Smooth muscle cell (in vitro differentiated cells): Measurements from ENCODE around the gene FRK. TPM values are rescaled to one million over a fixed set of nuclear protein-coding genes. Genes with fewer than 3 reads are reported as not detected.

Experiments used
- DNase-seq: peaks from one replicate; lab custom pipeline; 2025; ENCODE audit not compliant: unreplicated experiment; lab: John Stamatoyannopoulos, UW
- H2AFZ ChIP-seq: fragments of 200-600 bp; sonication (generic); 2 replicates; pipeline ENCODE4 v1.6.0; 2016; ENCODE audit warnings: antibody characterized with exemption, low read depth, mild to moderate bottlenecking
- H3F3A ChIP-seq: fragments of 200-600 bp; sonication (generic); 2 replicates; pipeline ENCODE4 v1.6.0; 2017; ENCODE audit warnings: antibody characterized with exemption, low read depth
- H3K27ac ChIP-seq: fragments of 200-600 bp; sonication (generic); 2 replicates; pipeline ENCODE4 v1.5.1; 2016; ENCODE audit warnings: low read depth, mild to moderate bottlenecking
- H3K27me3 ChIP-seq: fragments of 200-600 bp; sonication (generic); 2 replicates; pipeline ENCODE4 v1.6.1; 2016; ENCODE audit warnings: low read depth, mild to moderate bottlenecking
- H3K36me3 ChIP-seq: fragments of 200-600 bp; sonication (generic); 2 replicates; pipeline ENCODE4 v1.5.1; 2016; ENCODE audit warnings: low read depth
- H3K4me1 ChIP-seq: fragments of 200-600 bp; sonication (generic); 2 replicates; pipeline ENCODE4 v1.5.1; 2016; ENCODE audit warnings: low read depth
- H3K4me2 ChIP-seq: fragments of 200-600 bp; sonication (generic); 2 replicates; pipeline ENCODE4 v1.6.0; 2016; ENCODE audit warnings: mild to moderate bottlenecking
- H3K4me3 ChIP-seq: fragments of 200-600 bp; sonication (generic); 2 replicates; pipeline ENCODE4 v1.5.1; 2016; ENCODE audit warnings: mild to moderate bottlenecking
- H3K79me2 ChIP-seq: fragments of 200-600 bp; sonication (generic); 2 replicates; pipeline ENCODE4 v1.6.0; 2016; ENCODE audit warnings: low read depth, mild to moderate bottlenecking
- H3K9ac ChIP-seq: fragments of 200-600 bp; sonication (generic); 2 replicates; pipeline ENCODE4 v1.6.0; 2016; ENCODE audit warnings: low read depth
- H3K9me3 ChIP-seq: fragments of 200-600 bp; sonication (generic); replicated peaks from 2 replicates; pipeline ENCODE4 v1.5.1; 2016; ENCODE audit warnings: low read depth
- H4K20me1 ChIP-seq: fragments of 200-600 bp; sonication (generic); 2 replicates; pipeline ENCODE4 v1.6.0; 2016; ENCODE audit warnings: low read depth
- CTCF ChIP-seq: fragments of 200-600 bp; sonication (generic); IDR thresholded peaks from 2 replicates; pipeline ENCODE4 v1.5.1; 2017; ENCODE audit warnings: borderline replicate concordance, mild to moderate bottlenecking, antibody characterized with exemption; ENCODE audit not compliant: insufficient read depth, poor library complexity, severe bottlenecking
- whole genome bisulfite sequencing: methylation state at CpG from one replicate; pipeline ENCODE4 v1.1.7; 2016; ENCODE audit warnings: low lambda C conversion rate; 5-methylcytosine and 5-hydroxymethylcytosine counted together
- polyA plus RNA-seq: library from polyadenylated mRNA; unstranded; fragments of >200 nt; fragmentation: Nextera tagmentation; extraction: Ambion mirVana; gene quantifications from 2 replicates; pipeline ENCODE4 v1.2.1, GENCODE V29; 2016
- total RNA-seq: library from RNA; depleted of rRNA; stranded (reverse); fragments of >200 nt; gene quantifications from 2 replicates; pipeline ENCODE4 v1.2.3, GENCODE V29; 2014

FRK gene
- total and polyA plus RNA-seq, 2 experiments from 2014 or later, result 0.11 to 1.4 TPM

DNA sequence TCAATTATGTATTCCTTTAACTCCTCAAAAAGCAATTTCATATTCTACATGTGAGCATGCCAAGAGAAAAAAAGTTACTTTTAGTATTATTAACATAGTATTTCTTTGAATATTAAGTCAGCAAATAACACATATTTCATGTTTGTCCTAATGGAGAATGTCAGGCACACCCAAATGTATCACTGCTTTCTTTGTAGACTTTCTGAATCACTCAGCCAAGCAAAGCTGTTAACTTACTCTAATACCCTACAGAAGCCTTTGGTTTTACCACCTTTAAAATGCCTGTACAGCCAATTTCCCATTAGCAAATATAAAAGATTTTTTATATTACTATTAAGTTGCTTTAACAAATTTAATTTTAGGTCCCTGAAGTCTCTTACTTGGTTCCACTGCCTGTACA, 23.8 kb downstream of the FRK start:
- Histone ChIP-seq H4K20me1 (no peaks in the 10 kb centered on the region), H3K36me3 (no peaks in the 10 kb centered on the region), H3K27me3 (no peaks in the 10 kb centered on the region), H3K4me3 (no peak overlapping the region), H3K79me2 (no peaks in the 10 kb centered on the region), H3K27ac (no peak overlapping the region), H2AFZ (no peak overlapping the region), H3F3A (no peaks in the 10 kb centered on the region), H3K4me1 (no peaks in the 10 kb centered on the region), H3K4me2 (no peak overlapping the region), H3K9ac (no peak overlapping the region), H3K9me3 (no peaks in the 10 kb centered on the region)
- DNase-seq, result no peak
- TF ChIP-seq CTCF, result no peak

- H3K27ac ChIP-seq, result no peak overlapping the region
- H3K4me1 ChIP-seq, result no peaks in the 10 kb centered on the region
- H3K9me3 ChIP-seq, result no peaks in the 10 kb centered on the region
- TF ChIP-seq CTCF, result no peak
- WGBS, result 38% methylated on average over 2 of the region's 2 CpGs
- no peaks in the 10 kb centered on the region for H3K79me2 ChIP-seq
- H3K9ac ChIP-seq, result no peak overlapping the region
- DNase-seq, result no peak
- no peaks in the 10 kb centered on the region for H4K20me1 ChIP-seq
- H3K4me2 ChIP-seq, result no peak overlapping the region
- H3K27me3 ChIP-seq, result no peaks in the 10 kb centered on the region
- H3K36me3 ChIP-seq, result no peaks in the 10 kb centered on the region
- no peak overlapping the region for H2AFZ ChIP-seq
- H3K4me3 ChIP-seq, result no peak overlapping the region
- H3F3A ChIP-seq, result no peaks in the 10 kb centered on the region
These were observed 24.5 kb downstream of the FRK start for GRCh38 chr6:116036075-116036773.

- Histone ChIP-seq H3K9ac (no peak overlapping the region), H2AFZ (no peak overlapping the region), H3K4me1 (no peaks in the 10 kb centered on the region), H4K20me1 (no peaks in the 10 kb centered on the region), H3K4me3 (no peak overlapping the region), H3K27me3 (no peaks in the 10 kb centered on the region), H3K27ac (no peak overlapping the region), H3K79me2 (no peaks in the 10 kb centered on the region), H3K4me2 (no peak overlapping the region), H3F3A (no peaks in the 10 kb centered on the region), H3K9me3 (no peaks in the 10 kb centered on the region), H3K36me3 (no peaks in the 10 kb centered on the region)
- no peak for DNase-seq
- no peak for TF ChIP-seq CTCF
- WGBS, result 88% methylated on average over 4 of the region's 4 CpGs
These were observed 25.1 kb downstream of the FRK start for GRCh38 chr6:116035616-116036015.

- Histone ChIP-seq H3K79me2 (no peaks in the 10 kb centered on the region), H3F3A (no peaks in the 10 kb centered on the region), H3K27me3 (no peaks in the 10 kb centered on the region), H3K27ac (peak overlapping the region; percentile 19), H3K4me1 (no peaks in the 10 kb centered on the region), H4K20me1 (no peaks in the 10 kb centered on the region), H2AFZ (peak overlapping the region; percentile 73), H3K4me2 (peak overlapping the region; percentile 78), H3K36me3 (no peaks in the 10 kb centered on the region), H3K9ac (no peak overlapping the region), H3K9me3 (no peaks in the 10 kb centered on the region), H3K4me3 (no peak overlapping the region)
- no peak for DNase-seq
- no peak for TF ChIP-seq CTCF
- 8% methylated on average over 2 of the region's 2 CpGs for WGBS
These were observed 26.4 kb downstream of the FRK start for GRCh38 chr6:116034327-116034726.
